ENCODE results near the gene EFNA5. TPM values are rescaled to one million over a fixed set of nuclear protein-coding genes. Genes with fewer than 3 reads are reported as not detected.

The EFNA5 gene
- total and polyA plus RNA-seq, 10 of the 15 experiments (the other 5 are each of a cell fraction or from before 2014, with no cell fraction given), result 0.19 to 12.6 (median 3.9) TPM

- in situ Hi-C loops (cut with MboI) (no loop called here), intact Hi-C loops (cut with micrococcal nuclease; ENCODE audit: unreplicated experiment) (no loop called here)
- WGBS (ENCODE audit: insufficient coverage, insufficient replicate concordance, low lambda C conversion rate, missing lambda C conversion rate), result 43% methylated on average over 3 of the region's 3 CpGs
- H2AFZ ChIP-seq (ENCODE audit: control insufficient read depth, low read depth, low read length), result no peak overlapping the region
- H3K36me3 ChIP-seq (ENCODE audit: control insufficient read depth in 2 of 2, insufficient read depth in 2 of 2, low read length in 1 of 2), result no peaks in the 10 kb centered on the region
- no peak overlapping the region for H3K4me3 ChIP-seq
- peaks cover 4% of the 10 kb centered on the region; the same call in 2 of the 3 replicates for H3K9me3 ChIP-seq (replicated peaks; ENCODE audit: control insufficient read depth, insufficient read depth, low read length)
- POLR2A ChIA-PET, result no interaction called here
- TF ChIP-seq MEF2B (IDR thresholded peaks at IDR 0.05; ENCODE audit: partially characterized antibody, poor library complexity, severe bottlenecking) (no peak), TCF12 (IDR thresholded peaks at IDR 0.05; ENCODE audit: low read depth, low read length) (no peak), NBN (IDR thresholded peaks at IDR 0.05) (no peak), ZBTB11 (CRISPR knock-in tag; IDR thresholded peaks at IDR 0.05) (no peak), MXI1 (IDR thresholded peaks at IDR 0.05; ENCODE audit: low read depth, low read length) (no peak), RB1 (IDR thresholded peaks at IDR 0.05; ENCODE audit: borderline replicate concordance) (no peak), EZH2 (IDR thresholded peaks at IDR 0.05; ENCODE audit: borderline replicate concordance, control insufficient read depth, low read depth, low read length) (no peak), PAX8 (IDR thresholded peaks at IDR 0.05) (no peak), NFXL1 (IDR thresholded peaks at IDR 0.05; ENCODE audit: borderline replicate concordance) (no peak), SP1 (IDR thresholded peaks at IDR 0.05; ENCODE audit: low read depth, low read length) (no peak), EGR1 (IDR thresholded peaks at IDR 0.05; ENCODE audit: borderline replicate concordance in 1 of 2, low read depth in 2 of 2, low read length in 2 of 2) (no peak), PKNOX1 (IDR thresholded peaks at IDR 0.05) (no peak), ZBTB33 (IDR thresholded peaks at IDR 0.05) (no peak), NFYB (IDR thresholded peaks at IDR 0.05; ENCODE audit: insufficient read depth, low read depth, low read length) (no peak), ESRRA (IDR thresholded peaks at IDR 0.05; ENCODE audit: low read length) (no peak), TAF1 (IDR thresholded peaks at IDR 0.05; ENCODE audit: borderline replicate concordance, low read depth, low read length) (no peak)
- H3K9ac ChIP-seq (ENCODE audit: control insufficient read depth, insufficient read depth, low read length), result no peak overlapping the region
- ATAC-seq, result no peak
- RAD21 ChIA-PET (ENCODE audit: unreplicated experiment), result no interaction called here
- DNase-seq (ENCODE audit: low read depth, low spot score), result no peak
- H3K4me1 ChIP-seq (ENCODE audit: control insufficient read depth, insufficient read depth, low read length), result no peaks in the 10 kb centered on the region
- CTCF ChIA-PET, result no interaction called here
- H3K27me3 ChIP-seq (replicated peaks in 1 of 2; ENCODE audit: control insufficient read depth in 2 of 2, insufficient read depth in 2 of 2, low read length in 1 of 2), result no peaks in the 10 kb centered on the region
- H3K79me2 ChIP-seq (ENCODE audit: control insufficient read depth, insufficient read depth, low read length), result no peaks in the 10 kb centered on the region
- SMC1A ChIA-PET (ENCODE audit: uncharacterized antibody, unreplicated experiment), result interaction anchor here (8.3 kb wide), 1 partner anchor 10 kb away, joined by 68 read pairs; no protein-coding TSS in a partner anchor
- BruUV-seq (replicated peaks), result no TSS peak
- no peak overlapping the region for H3K27ac ChIP-seq (ENCODE audit: control insufficient read depth, insufficient read depth)
- FAIRE-seq, result no peak
- no peak overlapping the region for H3K4me2 ChIP-seq (ENCODE audit: control insufficient read depth, insufficient read depth)
- no peaks in the 10 kb centered on the region for H4K20me1 ChIP-seq (ENCODE audit: control insufficient read depth, insufficient read depth)
These were observed 226.8 kb downstream of the EFNA5 start for GRCh38 chr5:107443897-107444296.
